NCI-H2171 (cell line): ENCODE data around the gene EAF2.
"Not testable (repeated sequence)": the region's sequence is repeated elsewhere in the genome, so short reads cannot be mapped to it uniquely, and the experiment has no call there.

Experiments
- DNase-seq: peaks from one replicate; lab custom pipeline; 2025; lab: John Stamatoyannopoulos, UW

Gene EAF2

DNA sequence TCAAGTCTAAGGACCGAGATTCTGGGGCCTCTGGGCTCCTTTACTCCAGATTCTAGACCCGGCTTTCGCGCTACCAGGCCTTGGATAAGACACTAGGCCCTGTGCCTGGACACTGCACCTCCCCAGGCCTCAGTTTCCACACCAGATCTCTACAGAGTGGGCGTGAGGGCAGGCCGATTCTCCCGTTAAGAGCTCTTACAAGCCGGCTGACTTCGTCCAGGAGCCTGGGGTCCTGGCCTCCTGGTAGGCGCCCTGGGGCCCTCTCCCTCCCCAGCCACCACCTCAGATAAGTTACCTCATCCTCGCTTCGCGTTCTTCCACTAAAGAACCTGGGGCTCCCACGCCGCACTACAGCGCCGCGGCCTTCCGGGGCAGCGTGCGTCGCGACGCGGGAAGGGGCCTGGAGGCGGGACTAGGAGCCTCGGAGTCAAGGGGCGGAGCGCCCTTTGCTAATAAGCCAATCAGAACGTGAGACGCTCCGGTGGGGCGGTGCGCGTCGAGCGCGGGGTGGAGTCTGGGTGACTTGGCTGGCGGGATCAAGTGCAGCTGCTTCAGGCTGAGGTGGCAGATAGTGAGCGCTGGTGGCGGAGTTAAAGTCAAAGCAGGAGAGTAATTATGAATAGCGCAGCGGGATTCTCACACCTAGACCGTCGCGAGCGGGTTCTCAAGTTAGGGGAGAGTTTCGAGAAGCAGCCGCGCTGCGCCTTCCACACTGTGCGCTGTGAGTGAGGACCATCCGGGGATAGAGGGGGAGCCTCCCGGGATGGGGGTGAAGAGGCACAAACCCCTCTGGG, at the start of gene EAF2, which contains the start of gene IQCB1:
TSS of gene EAF2 (plus strand) at position 539 of the 794 bp plus-strand sequence. CDS start at position 616, 77 bp downstream.
TSS of gene IQCB1 (minus strand) at position 390 of the 794 bp plus-strand sequence. CDS start 6,100 bp downstream, outside the sequence.
- peak; percentile 97 for DNase-seq

- DNase-seq: no peak
Observed at GRCh38 chr3:121786485-121786884, 48.5 kb upstream of the EAF2 start.

- no peak for DNase-seq
Observed at GRCh38 chr3:121793078-121793477, 41.9 kb upstream of the EAF2 start.

- no peak for DNase-seq
Observed at GRCh38 chr3:121794264-121794983, 40.6 kb upstream of the EAF2 start.

- no peak for DNase-seq
Observed at GRCh38 chr3:121796970-121797369, 38.0 kb upstream of the EAF2 start.

- no peak for DNase-seq
Observed at GRCh38 chr3:121800906-121801305, 34.1 kb upstream of the EAF2 start.

- no peak for DNase-seq
Observed at GRCh38 chr3:121803771-121804320, 31.2 kb upstream of the EAF2 start.

GRCh38 chr3:121809249-121809648, 25.8 kb upstream of the EAF2 start:
- no peak for DNase-seq

- DNase-seq: no peak
Observed at GRCh38 chr3:121817753-121818152, 17.3 kb upstream of the EAF2 start.

DNA sequence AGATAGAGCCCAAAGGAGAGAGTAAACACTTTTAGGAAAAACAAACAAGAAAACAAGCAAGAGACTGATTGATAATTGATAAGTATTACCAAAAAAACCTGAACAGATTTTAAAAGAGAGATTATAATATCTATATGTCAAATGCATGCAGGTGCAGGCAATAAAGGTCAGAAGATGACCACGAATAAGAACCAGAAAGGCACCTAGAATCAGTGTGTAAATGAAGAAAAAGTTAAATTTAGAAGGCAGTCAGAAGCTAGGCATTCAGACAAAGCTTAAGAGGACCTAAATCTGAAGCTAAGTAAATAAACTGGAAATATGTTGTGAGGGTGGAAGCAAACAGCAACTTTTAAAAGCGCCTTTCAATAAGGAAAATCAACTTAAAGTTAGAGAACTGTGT, 16.4 kb upstream of the EAF2 start:
- no peak for DNase-seq

GRCh38 chr3:121819236-121819635, 15.8 kb upstream of the EAF2 start:
- DNase-seq: no peak

GRCh38 chr3:121821421-121822199, 13.4 kb upstream of the EAF2 start:
- DNase-seq: no peak

GRCh38 chr3:121822973-121823372, 12.0 kb upstream of the EAF2 start:
- DNase-seq: no peak

DNA sequence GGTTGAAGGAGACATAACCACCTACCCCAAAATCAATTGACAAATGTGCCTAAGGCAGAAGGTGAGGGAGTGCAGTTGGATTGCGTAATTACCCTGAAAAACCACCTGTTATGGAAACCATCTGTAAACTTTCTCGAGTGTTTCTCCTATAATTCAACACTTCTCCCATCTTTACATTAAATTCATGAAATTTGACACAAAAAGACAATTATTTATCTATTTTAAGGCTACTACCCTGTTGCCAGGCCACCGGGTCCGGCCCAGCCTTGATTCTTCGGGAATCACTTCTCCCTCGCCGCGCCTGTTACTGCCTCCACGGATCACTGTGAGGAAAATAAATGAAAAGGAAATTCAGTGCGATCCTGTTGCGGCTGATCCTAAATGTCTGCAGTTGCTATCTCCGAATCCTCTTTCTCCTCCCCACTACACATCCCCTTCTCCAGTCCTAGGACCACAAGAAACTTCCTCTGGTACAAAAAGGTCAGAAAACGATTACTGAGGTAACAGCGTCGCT, 795 bp upstream of the EAF2 start:
- DNase-seq: no peak

- DNase-seq: no peak
Observed at GRCh38 chr3:121835465-121835801, 424 bp downstream of the EAF2 start.

- no peak for DNase-seq
Observed at GRCh38 chr3:121836064-121836463, 1.1 kb downstream of the EAF2 start.

DNA sequence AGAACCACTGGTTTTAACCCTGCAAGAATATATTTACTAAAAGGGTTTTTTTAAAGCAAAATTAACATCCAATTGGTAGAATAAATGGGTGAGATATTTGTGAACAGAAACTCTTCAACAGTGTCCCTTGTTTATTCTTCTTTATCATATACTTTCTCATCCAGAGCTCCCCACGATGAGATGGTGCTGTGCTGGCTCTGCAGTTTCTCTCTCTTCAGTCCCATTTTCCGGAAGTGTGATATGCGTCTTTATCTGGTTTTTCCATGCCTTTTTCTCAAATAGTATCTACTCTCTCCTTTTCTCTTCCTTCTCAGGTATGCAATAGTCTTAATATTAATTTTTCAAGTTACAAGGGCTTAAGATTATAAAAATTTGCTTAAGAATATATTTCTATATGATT, 1.5 kb downstream of the EAF2 start:
- no peak for DNase-seq

DNA sequence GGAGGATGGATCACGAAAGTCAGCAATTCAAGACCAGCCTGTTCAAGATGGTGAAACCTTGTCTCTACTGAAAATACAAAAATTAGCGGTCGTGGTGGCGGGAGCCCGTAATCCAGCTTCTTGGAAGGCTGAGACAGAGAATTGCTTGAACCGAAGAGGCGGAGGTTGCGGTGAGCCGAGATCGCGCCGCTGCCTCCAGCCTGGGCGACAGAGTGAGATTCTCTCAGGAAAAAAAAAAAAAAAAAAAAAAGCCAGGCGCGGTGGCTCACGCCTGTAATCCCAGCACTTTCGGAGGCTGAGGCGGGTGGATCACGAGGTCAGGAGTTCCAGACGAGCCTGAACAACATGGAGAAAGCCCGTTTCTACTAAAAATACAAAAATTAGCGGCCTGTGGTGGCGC, 5.0 kb downstream of the EAF2 start:
- DNase-seq: no peak

DNA sequence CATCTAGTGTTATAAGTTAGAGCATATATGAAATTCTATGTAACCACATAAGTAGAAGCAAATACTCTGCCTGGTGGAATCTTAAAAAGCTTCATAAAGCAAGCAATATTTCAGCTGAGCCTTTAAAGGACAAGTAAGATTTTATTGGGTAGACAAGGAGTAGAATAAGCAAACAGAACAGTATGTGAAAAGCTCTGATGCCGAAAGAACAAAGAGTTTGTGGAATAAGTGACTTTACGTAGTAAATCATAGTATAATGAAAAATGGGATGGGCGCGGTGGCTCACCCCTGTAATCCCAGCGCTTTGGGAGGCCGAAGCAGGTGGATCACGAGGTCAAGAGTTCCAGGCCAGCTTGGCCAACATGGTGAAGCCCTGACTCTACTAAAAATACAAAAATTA, 9.9 kb downstream of the EAF2 start:
- DNase-seq: no peak

DNA sequence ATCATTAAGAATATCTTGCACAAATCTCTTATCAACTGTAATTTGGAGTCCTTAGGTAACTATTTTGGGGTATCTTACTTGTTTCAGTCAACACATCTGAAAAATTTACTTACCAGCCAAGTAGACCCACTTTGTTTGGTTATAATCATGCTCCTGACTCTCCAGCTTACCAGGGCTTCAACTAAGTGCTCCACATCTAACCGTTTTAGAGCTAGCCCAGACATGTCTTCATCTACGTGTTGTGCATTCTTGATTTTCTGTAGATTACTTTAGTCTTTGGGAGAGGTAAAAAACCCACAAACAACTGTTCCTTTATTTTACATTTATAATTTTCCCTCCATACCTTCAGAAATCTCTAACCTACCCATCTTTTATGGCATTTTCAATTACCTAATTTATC, 17.2 kb downstream of the EAF2 start:
- DNase-seq: no peak

DNA sequence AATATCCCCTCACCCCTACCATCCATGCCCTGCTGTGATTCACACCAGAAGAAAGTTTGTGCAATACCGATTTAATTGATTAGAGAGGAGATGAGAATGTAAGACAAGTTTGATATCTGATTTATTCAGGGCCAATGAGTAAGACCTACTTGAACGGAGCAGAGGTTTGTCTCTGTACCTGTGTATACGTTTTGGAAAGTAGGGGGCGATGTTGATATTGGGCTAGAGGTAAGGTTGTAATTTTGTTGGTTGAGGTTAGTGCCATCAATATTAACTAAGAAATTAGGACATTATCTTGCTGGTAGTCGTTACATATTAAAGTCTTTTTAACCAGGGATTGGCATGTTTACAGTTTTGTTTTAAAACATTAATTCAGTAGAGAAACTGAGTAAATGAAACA, 20.5 kb downstream of the EAF2 start:
- no peak for DNase-seq

- DNase-seq: not testable (repeated sequence)
Observed at GRCh38 chr3:121857778-121858177, 22.8 kb downstream of the EAF2 start.
